ENCODE measurements around the gene SYT9. TPM values are rescaled to one million over a fixed set of nuclear protein-coding genes. Genes with fewer than 3 reads are reported as not detected.
"Not testable (repeated sequence)": the region's sequence is repeated elsewhere in the genome, so short reads cannot be mapped to it uniquely, and the experiment has no call there.

The SYT9 gene
- total and polyA plus RNA-seq, 4 donors: 0.05 to 5.4 (median 2.6) TPM

- H3K4me1 ChIP-seq (ENCODE audit: control insufficient read depth in 4 of 4, insufficient read depth in 4 of 4, low read length in 3 of 4): peaks cover 9 to 41% (median 33%) of the 10 kb centered on the region in 4 donors
- no peak for TF ChIP-seq HNF4A (conservative IDR thresholded peaks at IDR 0.05)
- no peak for TF ChIP-seq YY1 (IDR thresholded peaks at IDR 0.05)
- no peaks in the 10 kb centered on the region for H3K9me3 ChIP-seq (ENCODE audit: control insufficient read depth in 4 of 4, low read length in 3 of 4)
- no peak overlapping the region for H3K9ac ChIP-seq (ENCODE audit: low read depth in 1 of 2, low read length in 2 of 2)
- 86% methylated on average over 12 of the region's 12 CpGs for WGBS
- no peak overlapping the region for H3K4me3 ChIP-seq (ENCODE audit: low read depth in 1 of 3, low read length in 3 of 3)
- H3K27ac ChIP-seq (ENCODE audit: low read depth in 1 of 2, low read length in 2 of 2): peak overlapping the region; percentile 60 to 66
- H3K27me3 ChIP-seq (ENCODE audit: control insufficient read depth in 4 of 4, insufficient read depth in 4 of 4, low read length in 3 of 4): no peaks in the 10 kb centered on the region
- H3K36me3 ChIP-seq (ENCODE audit: control insufficient read depth in 4 of 4, insufficient read depth in 3 of 4, low read depth in 1 of 4, low read length in 3 of 4): no peaks in the 10 kb centered on the region
- no peak for DNase-seq (ENCODE audit: low spot score)
Measured at GRCh38 chr11:7516475-7516874, 264.8 kb downstream of the SYT9 start.

- H3K4me3 ChIP-seq (ENCODE audit: low read depth in 1 of 3, low read length in 3 of 3); H3K9ac ChIP-seq (ENCODE audit: low read depth in 1 of 2, low read length in 2 of 2); H3K36me3 ChIP-seq (ENCODE audit: control insufficient read depth in 4 of 4, insufficient read depth in 3 of 4, low read depth in 1 of 4, low read length in 3 of 4); H3K9me3 ChIP-seq (ENCODE audit: control insufficient read depth in 4 of 4, low read length in 3 of 4); H3K27me3 ChIP-seq (ENCODE audit: control insufficient read depth in 4 of 4, insufficient read depth in 4 of 4, low read length in 3 of 4); H3K27ac ChIP-seq (ENCODE audit: low read depth in 1 of 2, low read length in 2 of 2); DNase-seq (ENCODE audit: low spot score): not testable (repeated sequence)
- H3K4me1 ChIP-seq (ENCODE audit: control insufficient read depth in 4 of 4, insufficient read depth in 4 of 4, low read length in 3 of 4): peaks cover 9 to 38% (median 26%) of the 10 kb centered on the region in 4 donors
- WGBS: 97% methylated on average over 13 of the region's 13 CpGs
Measured at GRCh38 chr11:7517743-7518142, 266.0 kb downstream of the SYT9 start.

Small RNA genes within 50 kb of the gene (small RNA-seq; reads per million reads assigned to genes)
- not detected for gene MIR302E

Other genes starting within 250 kb of the SYT9 start
- gene ZNF214, start 231.6 kb upstream of the SYT9 start, total RNA-seq: 1 to 10 TPM; 1.3 to 2.3 TPM
- 1 to 10 TPM in 1 of 2 donors, under 1 TPM in 1; 0.57 to 1.1 TPM for gene ZNF214, start 231.6 kb upstream of the SYT9 start, polyA plus RNA-seq
- gene NLRP14, start 231.4 kb upstream of the SYT9 start, total RNA-seq: under 1 TPM; 0.47 to 0.50 TPM
- under 1 TPM; 0.02 to 0.22 TPM for gene NLRP14, start 231.4 kb upstream of the SYT9 start, polyA plus RNA-seq
- gene RBMXL2, start 162.9 kb upstream of the SYT9 start, total RNA-seq: under 1 TPM; 0.05 to 0.08 TPM
- not detected for gene RBMXL2, start 162.9 kb upstream of the SYT9 start, polyA plus RNA-seq
- gene OLFML1, start 233.6 kb downstream of the SYT9 start, total RNA-seq: 1 to 10 TPM; 2.8 TPM
- 1 to 10 TPM; 2.9 to 4.2 TPM for gene OLFML1, start 233.6 kb downstream of the SYT9 start, polyA plus RNA-seq

Measured in liver (tissue), 10 donors.